Peyer's patch (tissue), 4 donors: ENCODE measurements around the gene SLC22A23. TPM values are rescaled to one million over a fixed set of nuclear protein-coding genes. Genes with fewer than 3 reads are reported as not detected.

Experiments used
- DNase-seq, 3 donors: peaks; one replicate each; pipeline ENCODE4 v3.0.0-alpha.2; 2017 to 2019
- H3K27ac ChIP-seq, 4 donors: fragments of 200-600 bp; sonication (generic); one replicate each; pipeline ENCODE4 v1.5.1; 2016 to 2019
- H3K27me3 ChIP-seq, 2 donors: fragments of 200-600 bp; sonication (generic); one replicate each; pipeline ENCODE4 v1.5.1; 2019
- H3K36me3 ChIP-seq, 3 donors: fragments of 200-600 bp; sonication (generic); one replicate each; pipeline ENCODE4 v1.5.1; 2016 to 2019
- H3K4me1 ChIP-seq, 4 donors: fragments of 200-600 bp; sonication (generic); one replicate each; pipeline ENCODE4 v1.5.1; 2016 to 2019
- H3K4me3 ChIP-seq, 4 donors: fragments of 200-600 bp; sonication (generic); 1 replicate in 3 of 4; 2 replicates in 1 of 4; pipeline ENCODE4 v1.5.1; 2016 to 2019; ENCODE audit warnings: mild to moderate bottlenecking in 1 of 4
- H3K9me3 ChIP-seq, 4 donors: fragments of 200-600 bp; sonication (generic); one replicate each; pipeline ENCODE4 v1.5.1; 2016 to 2019; ENCODE audit warnings: mild to moderate bottlenecking in 1 of 4
- POLR2A ChIP-seq, 2 donors: fragments of 450-650 bp; IDR thresholded peaks; one replicate each; pipeline ENCODE4 v1.5.1; 2017; ENCODE audit warnings: antibody characterized with exemption in 2 of 2, mild to moderate bottlenecking in 2 of 2, moderate library complexity in 2 of 2
- total RNA-seq, 4 donors: library from RNA; depleted of rRNA; stranded (reverse); fragments of >200 nt; gene quantifications; one replicate each; pipeline ENCODE4 v1.1.0, GENCODE V29; 2016
- TF ChIP-seq, protein P1 (sequence below), 6 experiments: fragments of 450-650 bp in 4 of 6; fragments of 200-600 bp in 2 of 6; sonication (generic) in 1 of 6; IDR thresholded peaks; one replicate each; pipeline ENCODE4 v1.5.1; 2017 to 2019; ENCODE audit warnings: antibody characterized with exemption in 6 of 6, mild to moderate bottlenecking in 3 of 6, moderate library complexity in 1 of 6

The SLC22A23 gene
- total RNA-seq, 4 donors from 2014 or later = 22.3 to 145 (median 91.6) TPM

DNA sequence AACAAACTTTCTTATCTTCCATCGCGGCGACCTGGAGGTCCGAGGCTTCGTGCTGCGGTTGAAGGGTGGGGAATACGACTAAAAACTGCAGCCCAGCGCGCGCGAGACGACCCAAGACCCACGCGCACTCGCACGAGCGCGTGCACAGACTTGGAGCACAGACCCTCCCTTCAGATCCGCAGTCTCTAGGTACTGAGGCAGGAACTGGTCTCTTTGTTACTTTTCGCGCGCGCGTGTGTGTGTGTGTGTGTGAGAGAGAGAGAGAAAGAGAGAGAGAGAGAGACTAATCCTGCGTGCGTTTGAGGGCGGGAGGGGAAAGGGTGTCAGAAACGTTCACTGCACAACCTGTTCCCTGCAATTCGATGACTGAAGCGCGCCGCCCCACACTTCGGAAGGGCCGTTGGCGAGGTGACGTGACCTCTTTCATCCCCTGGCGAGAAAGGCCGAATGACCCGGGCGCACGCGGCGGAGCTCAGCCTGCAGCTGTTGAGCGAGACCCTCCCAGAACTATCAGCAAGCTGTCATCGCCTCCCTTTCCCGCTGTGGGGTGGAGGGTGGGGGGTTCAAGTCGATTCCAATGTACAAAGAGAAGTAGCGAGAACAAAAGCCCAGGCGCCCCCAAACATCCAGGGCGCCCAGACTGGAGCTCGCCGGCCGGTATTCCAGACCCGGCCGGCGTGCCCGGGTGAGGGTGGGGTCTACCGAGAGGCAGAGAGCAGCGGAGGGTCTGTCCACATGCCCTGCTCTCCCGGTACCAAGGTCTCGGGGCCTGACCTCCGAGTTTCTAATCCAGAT lies 227.9 kb downstream of the SLC22A23 start:
- Histone ChIP-seq H3K27me3 (peaks cover 10 to 37% of the 10 kb centered on the region in 2 donors), H3K4me3 (peak overlapping the region in 3 of 4 donors; percentile 37 to 45 (median 41)), H3K27ac (no peak overlapping the region), H3K4me1 (peaks cover 11 to 51% (median 44%) of the 10 kb centered on the region in 4 donors), H3K9me3 (no peaks in the 10 kb centered on the region), H3K36me3 (no peaks in the 10 kb centered on the region)
- TF ChIP-seq, protein P1, sequence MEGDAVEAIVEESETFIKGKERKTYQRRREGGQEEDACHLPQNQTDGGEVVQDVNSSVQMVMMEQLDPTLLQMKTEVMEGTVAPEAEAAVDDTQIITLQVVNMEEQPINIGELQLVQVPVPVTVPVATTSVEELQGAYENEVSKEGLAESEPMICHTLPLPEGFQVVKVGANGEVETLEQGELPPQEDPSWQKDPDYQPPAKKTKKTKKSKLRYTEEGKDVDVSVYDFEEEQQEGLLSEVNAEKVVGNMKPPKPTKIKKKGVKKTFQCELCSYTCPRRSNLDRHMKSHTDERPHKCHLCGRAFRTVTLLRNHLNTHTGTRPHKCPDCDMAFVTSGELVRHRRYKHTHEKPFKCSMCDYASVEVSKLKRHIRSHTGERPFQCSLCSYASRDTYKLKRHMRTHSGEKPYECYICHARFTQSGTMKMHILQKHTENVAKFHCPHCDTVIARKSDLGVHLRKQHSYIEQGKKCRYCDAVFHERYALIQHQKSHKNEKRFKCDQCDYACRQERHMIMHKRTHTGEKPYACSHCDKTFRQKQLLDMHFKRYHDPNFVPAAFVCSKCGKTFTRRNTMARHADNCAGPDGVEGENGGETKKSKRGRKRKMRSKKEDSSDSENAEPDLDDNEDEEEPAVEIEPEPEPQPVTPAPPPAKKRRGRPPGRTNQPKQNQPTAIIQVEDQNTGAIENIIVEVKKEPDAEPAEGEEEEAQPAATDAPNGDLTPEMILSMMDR (IDR thresholded peaks at IDR 0.05) = no peak
- no peak for TF ChIP-seq POLR2A (IDR thresholded peaks at IDR 0.05)
- DNase-seq = peak in 1 of 3 donors; percentile 53

DNA sequence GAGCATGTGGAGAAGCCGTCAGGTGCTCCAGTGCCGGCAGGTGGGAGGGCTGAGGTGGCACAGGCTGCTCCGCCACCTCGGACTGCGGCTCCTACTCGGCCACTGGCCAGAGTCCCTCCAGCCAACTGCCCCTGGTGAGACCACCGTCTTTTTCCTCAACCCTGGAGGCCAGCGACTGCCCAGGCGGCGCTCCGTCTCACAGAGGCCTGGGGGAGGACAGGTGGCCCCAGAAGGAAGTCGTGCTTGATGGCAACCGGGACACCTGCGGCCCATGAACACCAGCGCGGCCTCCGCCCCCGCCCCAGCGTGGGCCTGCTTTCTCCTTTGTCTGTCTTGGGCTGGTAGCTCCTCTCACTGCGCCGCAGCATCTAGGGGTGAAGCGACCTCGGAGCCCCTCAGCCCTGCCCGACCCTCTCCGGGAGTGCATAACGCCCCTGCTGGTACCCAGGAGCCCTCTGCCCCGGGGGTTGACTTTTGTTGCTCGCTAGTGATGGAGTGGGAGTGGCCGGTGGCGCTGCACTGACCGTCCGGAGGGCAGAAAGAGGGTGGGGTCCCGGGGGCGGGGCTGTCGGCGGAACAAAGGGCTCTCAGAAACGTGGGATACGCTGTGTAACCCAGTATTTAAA lies 228.7 kb downstream of the SLC22A23 start:
- Histone ChIP-seq H3K27me3 (peaks cover 10 to 37% of the 10 kb centered on the region in 2 donors), H3K4me3 (peak overlapping the region; percentile 11 to 45 (median 39)), H3K4me1 (peaks cover 11 to 51% (median 44%) of the 10 kb centered on the region in 4 donors), H3K9me3 (no peaks in the 10 kb centered on the region), H3K36me3 (no peaks in the 10 kb centered on the region), H3K27ac (no peak overlapping the region)
- DNase-seq = no peak
- TF ChIP-seq POLR2A (IDR thresholded peaks at IDR 0.05) = no peak
- TF ChIP-seq, protein P1 (IDR thresholded peaks at IDR 0.05) = no peak

DNA sequence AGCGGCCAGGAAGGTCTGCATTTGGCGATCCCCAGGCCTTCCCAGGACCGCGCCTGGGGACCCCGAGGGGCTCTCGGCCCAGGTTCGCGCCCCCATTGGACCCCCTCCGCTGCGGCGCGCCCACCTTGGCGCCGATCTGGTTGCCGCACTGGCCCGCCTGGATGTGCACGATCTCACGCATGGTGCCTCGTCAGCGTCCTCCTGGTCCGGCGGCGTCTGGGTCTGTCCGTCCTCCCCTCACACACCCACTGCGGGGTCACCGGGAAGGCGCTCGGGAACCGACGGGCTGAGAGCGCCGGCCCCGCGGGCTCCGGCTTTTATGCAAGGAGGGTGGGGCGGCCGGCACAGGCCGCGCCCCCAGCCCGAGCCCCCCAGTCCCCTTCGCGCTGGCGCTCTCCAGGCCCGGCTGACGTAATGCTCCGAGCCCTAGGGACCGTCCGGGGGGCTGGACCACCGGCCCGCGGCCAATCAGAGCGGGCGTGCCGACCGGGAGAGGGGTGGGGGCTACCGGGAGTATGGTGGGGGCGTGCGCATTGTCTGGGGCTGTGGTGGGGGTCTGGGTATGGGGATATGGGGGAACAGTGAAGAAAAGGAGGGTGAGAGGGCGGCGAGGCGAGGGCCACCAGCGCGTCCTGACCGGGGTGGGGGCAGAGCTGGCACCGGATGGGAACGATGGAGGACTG lies 229.3 kb downstream of the SLC22A23 start, which contains the start of gene TUBB2B:
Gene TUBB2B, minus strand, starts transcription at position 291 of the 683 bp plus-strand sequence. Its CDS starts 110 bp downstream, at position 181.
- Histone ChIP-seq H3K4me1 (peaks cover 11 to 51% (median 44%) of the 10 kb centered on the region in 4 donors), H3K4me3 (peak within 1 kb of the TSS; percentile 11 to 45 (median 39)), H3K27me3 (peaks cover 10 to 37% of the 10 kb centered on the region in 2 donors), H3K27ac (no peak within 1 kb of the TSS), H3K36me3 (no peaks in the 10 kb centered on the region), H3K9me3 (no peaks in the 10 kb centered on the region)
- TF ChIP-seq, protein P1 (IDR thresholded peaks at IDR 0.05) = no peak
- TF ChIP-seq POLR2A (IDR thresholded peaks at IDR 0.05) = no peak
- DNase-seq = no peak

DNA sequence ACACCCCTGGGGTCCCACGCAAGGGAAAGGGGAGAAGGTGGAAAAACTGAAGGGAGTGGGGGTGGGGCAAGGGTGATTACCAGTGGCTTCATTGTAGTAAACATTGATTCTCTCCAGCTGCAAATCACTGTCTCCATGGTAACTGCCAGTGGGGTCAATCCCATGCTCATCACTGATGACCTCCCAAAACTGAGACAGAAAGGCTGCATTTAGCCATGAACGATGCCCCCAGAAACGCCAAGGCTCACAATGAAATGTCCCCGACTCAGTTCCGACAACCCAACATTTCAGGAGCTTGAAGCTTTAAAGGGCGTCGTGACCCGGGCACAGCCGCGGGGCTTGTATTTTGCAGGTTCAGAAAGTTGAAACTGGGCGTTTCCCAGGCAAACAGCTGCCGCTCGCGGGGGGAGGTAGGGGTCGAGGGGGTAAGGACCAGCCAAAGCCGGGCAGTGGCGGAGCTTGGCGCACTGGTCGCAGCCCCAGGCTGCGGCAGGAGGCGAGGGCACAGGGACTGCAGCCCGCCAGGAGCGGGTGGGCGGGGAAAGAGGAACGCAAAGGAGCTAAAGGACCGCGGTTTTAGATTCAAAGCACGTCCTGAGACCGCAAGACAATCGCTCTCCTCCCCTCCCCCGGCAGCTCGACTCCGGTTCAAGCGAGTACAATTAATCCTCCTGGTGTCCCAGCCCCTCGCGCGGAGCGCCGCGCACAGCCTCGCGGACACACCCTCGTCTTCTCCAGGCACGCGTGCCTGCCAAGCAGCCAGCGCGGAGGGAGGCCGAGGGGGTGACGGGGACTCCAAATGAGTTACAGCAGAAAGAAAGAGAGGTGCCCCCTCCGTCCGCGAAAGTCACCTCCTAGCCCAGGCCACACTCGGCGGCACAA lies 230.1 kb downstream of the SLC22A23 start:
- Histone ChIP-seq H3K27ac (no peak overlapping the region), H3K4me1 (peaks cover 11 to 45% (median 41%) of the 10 kb centered on the region in 4 donors), H3K36me3 (no peaks in the 10 kb centered on the region), H3K27me3 (peaks cover 10 to 37% of the 10 kb centered on the region in 2 donors), H3K4me3 (peak overlapping the region; percentile 6 to 45 (median 39)), H3K9me3 (no peaks in the 10 kb centered on the region)
- no peak for TF ChIP-seq POLR2A (IDR thresholded peaks at IDR 0.05)
- TF ChIP-seq, protein P1 (IDR thresholded peaks at IDR 0.05) = no peak
- no peak for DNase-seq

DNA sequence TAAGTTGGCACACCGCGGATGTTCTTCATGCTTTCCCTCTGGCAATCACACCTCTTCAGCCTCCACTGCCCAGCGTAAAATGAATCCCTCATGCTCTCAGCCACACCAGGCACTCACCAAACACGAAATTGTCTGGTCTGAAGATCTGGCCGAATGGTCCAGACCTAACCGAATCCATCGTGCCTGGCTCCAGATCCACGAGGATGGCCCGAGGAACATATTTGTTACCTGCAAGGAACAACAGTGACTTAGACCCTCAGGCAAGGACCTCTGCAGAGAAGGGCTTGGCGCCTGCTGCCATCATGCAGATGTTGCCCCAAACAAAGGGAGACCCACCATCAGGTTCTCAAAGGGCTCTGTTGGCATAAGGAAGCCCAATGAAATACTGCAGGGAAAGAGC lies 230.8 kb downstream of the SLC22A23 start:
- peaks cover 10 to 37% of the 10 kb centered on the region in 2 donors for H3K27me3 ChIP-seq
- H3K9me3 ChIP-seq = no peaks in the 10 kb centered on the region
- H3K27ac ChIP-seq = no peak overlapping the region
- H3K4me1 ChIP-seq = peaks cover 11 to 38% (median 35%) of the 10 kb centered on the region in 4 donors
- H3K36me3 ChIP-seq = no peaks in the 10 kb centered on the region
- H3K4me3 ChIP-seq = no peak overlapping the region
- DNase-seq = no peak
- TF ChIP-seq POLR2A (IDR thresholded peaks at IDR 0.05) = no peak
- TF ChIP-seq, protein P1 (IDR thresholded peaks at IDR 0.05) = no peak
